A549 (cell line): ENCODE data around the gene NPLOC4.

Experiments
- CBX8 ChIP-seq: fragments of 200-600 bp; sonication (generic); IDR thresholded peaks from 2 replicates; pipeline ENCODE4 v1.6.1; 2016
- CTCF ChIP-seq: fragments of >200 bp; sonication (Bioruptor Twin); formaldehyde crosslinking; IDR thresholded peaks from 3 replicates; pipeline ENCODE4 v1.5.1; 2016
- EHMT2 ChIP-seq: fragments of 200-600 bp; sonication (generic); IDR thresholded peaks from 2 replicates; pipeline ENCODE4 v1.6.1; 2016; ENCODE audit warnings: antibody characterized with exemption, low read depth, mild to moderate bottlenecking, moderate library complexity
- EP300 ChIP-seq, 2 experiments: fragments of >200 bp; sonication (Bioruptor Twin); formaldehyde crosslinking; IDR thresholded peaks; 2 replicates in 1 of 2; 3 replicates in 1 of 2; pipeline ENCODE4 v1.6.1; 2016 to 2017
- ESRRA ChIP-seq: fragments of 150-350 bp; IDR thresholded peaks from 2 replicates; pipeline ENCODE4 v1.6.1; 2014; ENCODE audit warnings: mild to moderate bottlenecking, low read length, borderline replicate concordance
- FOSB ChIP-seq: fragments of 250-450 bp; sonication (Bioruptor Pico); IDR thresholded peaks from 2 replicates; pipeline ENCODE4 v1.5.0; 2020; ENCODE audit warnings: mild to moderate bottlenecking, moderate library complexity
- JUN ChIP-seq, 2 experiments: fragments of >200 bp; sonication (Bioruptor Twin); formaldehyde crosslinking; IDR thresholded peaks; 2 replicates in 1 of 2; 3 replicates in 1 of 2; pipeline ENCODE4 v1.6.1; 2016 to 2017
- MAZ ChIP-seq: fragments of 150-350 bp; IDR thresholded peaks from 2 replicates; pipeline ENCODE4 v1.6.1; 2014; ENCODE audit warnings: antibody characterized with exemption, low read depth, low read length, borderline replicate concordance
- POLR2A ChIP-seq: IDR thresholded peaks from 2 replicates; pipeline ENCODE4 v1.6.1; 2012; ENCODE audit warnings: mild to moderate bottlenecking, low read length
- RFX5 ChIP-seq: fragments of 450-650 bp; IDR thresholded peaks from 2 replicates; pipeline ENCODE4 v1.7.1; 2014; ENCODE audit warnings: antibody characterized with exemption, mild to moderate bottlenecking, moderate library complexity
- TF ChIP-seq, protein P1 (sequence below): IDR thresholded peaks from 2 replicates; pipeline ENCODE4 v1.6.1; 2012

- TF ChIP-seq EP300 (IDR thresholded peaks at IDR 0.05) (no peak), POLR2A (no peak), RFX5 (no peak), FOSB (CRISPR knock-in tag) (no peak), ESRRA (no peak), CTCF (no peak), EHMT2 (no peak), JUN (IDR thresholded peaks at IDR 0.05) (no peak), CBX8 (no peak), MAZ (no peak)
- TF ChIP-seq, protein P1, sequence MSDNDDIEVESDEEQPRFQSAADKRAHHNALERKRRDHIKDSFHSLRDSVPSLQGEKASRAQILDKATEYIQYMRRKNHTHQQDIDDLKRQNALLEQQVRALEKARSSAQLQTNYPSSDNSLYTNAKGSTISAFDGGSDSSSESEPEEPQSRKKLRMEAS, result no peak
Observed at GRCh38 chr17:81561494-81561885, 75.4 kb downstream of the NPLOC4 start.
